ENCODE data around the gene RXRB. TPM values are rescaled to one million over a fixed set of nuclear protein-coding genes. Genes with fewer than 3 reads are reported as not detected.
A peak's percentile ranks its signal among the peaks of the same experiment; 100 is the strongest.

RXRB gene
- total and polyA plus RNA-seq, 2 of the 8 experiments (the other 6 are each of a cell fraction or from before 2014, with no cell fraction given) = 13.0 to 18.1 TPM

DNA sequence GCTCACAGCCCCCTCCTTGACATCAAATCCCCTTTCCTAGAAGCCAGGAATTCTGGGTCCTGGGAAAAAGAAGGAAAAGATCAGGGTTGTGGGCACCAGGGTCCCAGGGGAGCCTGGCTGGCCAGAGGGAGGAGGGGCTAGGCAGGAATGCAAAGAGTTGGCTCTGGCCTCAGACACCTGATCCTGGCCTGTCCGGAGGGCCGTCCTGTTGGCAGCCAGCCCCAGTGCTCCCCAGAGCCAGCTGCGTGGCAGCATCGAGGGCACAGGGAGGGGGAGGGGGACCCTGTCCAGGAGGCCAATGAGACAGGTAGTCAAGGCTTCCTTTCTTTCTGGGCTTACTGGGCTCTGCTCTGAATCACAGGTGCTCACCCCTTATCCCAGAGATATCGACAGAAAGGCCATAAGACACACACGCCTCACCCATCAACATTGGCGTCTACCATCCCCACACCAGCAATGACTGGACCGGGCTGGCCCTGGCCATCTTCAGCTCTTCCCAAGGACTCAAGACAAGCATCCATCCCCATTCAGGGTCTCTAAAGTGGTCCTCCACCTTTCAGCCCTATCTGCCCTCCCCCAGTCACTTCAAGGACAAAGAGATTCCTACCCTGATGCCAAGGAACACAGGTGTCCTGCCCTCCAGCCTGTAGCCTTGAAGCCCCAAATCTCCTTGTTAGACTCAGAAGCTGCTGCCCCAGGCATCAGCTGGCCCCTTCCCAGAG is 8.9 kb downstream of the RXRB start:
- Histone ChIP-seq H4K8ac (ENCODE audit: extremely low read depth, insufficient read depth, low read length) (no peak overlapping the region), H3K27ac (ENCODE audit: low read depth, low read length) (no peak overlapping the region), H3K56ac (replicated peaks; ENCODE audit: insufficient read length, low read depth, low read length) (no peak overlapping the region), H3K4ac (replicated peaks; ENCODE audit: insufficient read length, low read depth, low read length) (no peak overlapping the region), H2BK20ac (ENCODE audit: low read length) (no peak overlapping the region), H2AK5ac (ENCODE audit: low read depth, low read length) (0 out of 2 replicates have a peak overlapping the region, but pooled peaks have one; percentile 13), H3K36me3 (ENCODE audit: control insufficient read depth in 2 of 4, insufficient read depth in 4 of 4, low read length in 3 of 4) (peaks cover 0 to 13% (median 6%) of the 10 kb centered on the region in 4 experiments; a peak in 4 of 8 replicates), H2BK12ac (ENCODE audit: low read depth, low read length) (peak overlapping the region; percentile 23; the same call in 1 of the 2 replicates), H3K4me1 (replicated peaks in 1 of 4; ENCODE audit: control insufficient read depth in 3 of 4, insufficient read depth in 4 of 4, low read length in 3 of 4) (peaks cover 0 to 8% (median 7%) of the 10 kb centered on the region in 4 experiments; a peak in 6 of 7 replicates), H3K9ac (replicated peaks in 1 of 4; ENCODE audit: extremely low read depth in 1 of 4, low read depth in 3 of 4, low read length in 3 of 4) (no peak overlapping the region), H3K79me1 (ENCODE audit: low read depth, low read length) (no peaks in the 10 kb centered on the region), H2BK5ac (ENCODE audit: low read depth, low read length) (no peak overlapping the region), H3K18ac (ENCODE audit: extremely low read depth, low read length) (no peak overlapping the region), H4K5ac (ENCODE audit: insufficient read length, low read depth, low read length) (no peak overlapping the region), H3K4me3 (ENCODE audit: extremely low read depth in 1 of 4, insufficient read depth in 2 of 4, low read depth in 3 of 4, low read length in 4 of 4) (peak overlapping the region; percentile 72 to 79 (median 77); a peak in 6 of 8 replicates), H3K4me2 (ENCODE audit: insufficient read depth in 1 of 2, low read depth in 2 of 2, low read length in 2 of 2) (peak overlapping the region; percentile 78 to 96), H3K9me3 (ENCODE audit: insufficient read depth in 2 of 2, low read depth in 1 of 2, low read length in 1 of 2) (no peaks in the 10 kb centered on the region), H2BK120ac (replicated peaks; ENCODE audit: low read depth, low read length) (no peak overlapping the region), H2AFZ (ENCODE audit: low read length) (no peak overlapping the region), H4K91ac (replicated peaks; ENCODE audit: insufficient read length, low read length) (no peak overlapping the region), H4K20me1 (replicated peaks in 1 of 2; ENCODE audit: control insufficient read depth in 1 of 2, insufficient read depth in 2 of 2, low read length in 2 of 2) (peaks cover 0 to 5% of the 10 kb centered on the region in 2 experiments), H3K14ac (ENCODE audit: insufficient read length) (no peak overlapping the region), H3K23me2 (ENCODE audit: low read depth, low read length) (peaks cover 11% of the 10 kb centered on the region), H3K27me3 (replicated peaks in 1 of 4; ENCODE audit: control insufficient read depth in 3 of 4, extremely low read depth in 1 of 4, insufficient read depth in 3 of 4, low read length in 3 of 4) (peaks cover 0 to 17% (median 15%) of the 10 kb centered on the region in 4 experiments; a peak in 6 of 7 replicates), H3K79me2 (ENCODE audit: control insufficient read depth in 1 of 2, insufficient read depth in 2 of 2, low read length in 2 of 2) (no peaks in the 10 kb centered on the region), H2BK15ac (ENCODE audit: low read length) (no peak overlapping the region), H3K23ac (ENCODE audit: insufficient read length) (no peak overlapping the region)
- WGBS, 2 experiments (ENCODE audit: extremely low coverage in 1 of 2, insufficient coverage in 1 of 2, insufficient read length in 1 of 2, insufficient replicate concordance in 2 of 2, low coverage in 1 of 2, low lambda C conversion rate in 2 of 2, missing lambda C conversion rate in 1 of 2) = 62% methylated on average over 8 of the region's 8 CpGs; no CpG with 5 or more reads in 1 of the 2 experiments
- DNase-seq (ENCODE audit: low read depth in 1 of 2, low spot score in 2 of 2) = no peak
- no peak for FAIRE-seq
- no peak for TF ChIP-seq SIRT6 (IDR thresholded peaks at IDR 0.05; ENCODE audit: low read length)
- peak; percentile 32; the same call in 1 of the 2 replicates for TF ChIP-seq SUZ12 (IDR thresholded peaks at IDR 0.05; ENCODE audit: low read length)
- TF ChIP-seq SAP30 (IDR thresholded peaks at IDR 0.05; ENCODE audit: insufficient read depth, insufficient replicate concordance, low read length) = no peak
- CTCF ChIA-PET (ENCODE audit: partially characterized antibody) = interaction anchor here (0.6 to 1.5 kb wide), 5 partner anchors 18 to 192 kb away, joined by 3 to 4 read pairs (median 3); no protein-coding TSS in a partner anchor
- POLR2A ChIA-PET (ENCODE audit: partially characterized antibody) = interaction anchor here (0.7 to 1.8 kb wide), 3 partner anchors 28 to 220 kb away, joined by 3 to 4 read pairs (median 3); no protein-coding TSS in a partner anchor

Data from H1 (cell line).